PC-3 (cell line): Measurements from ENCODE around the gene PSG7.
"Not testable (repeated sequence)": the region's sequence is repeated elsewhere in the genome, so short reads cannot be mapped to it uniquely, and the experiment has no call there.

Source experiments
- CTCF ChIP-seq: fragments of 300-600 bp; sonication (generic); conservative IDR thresholded peaks from 2 replicates; pipeline ENCODE4 v1.5.1; 2017; ENCODE audit warnings: antibody characterized with exemption, low read depth, mild to moderate bottlenecking, low read length
- EZH2 ChIP-seq: fragments of 300-600 bp; sonication (generic); IDR thresholded peaks from one replicate; pipeline ENCODE4 v1.6.1; 2017; ENCODE audit warnings: antibody characterized with exemption, mild to moderate bottlenecking, low read length; ENCODE audit not compliant: unreplicated experiment

- TF ChIP-seq EZH2, CTCF: not testable (repeated sequence)
Observed at GRCh38 chr19:42897729-42898128, 39.3 kb downstream of the PSG7 start.
